Measurements from ENCODE around the gene MAPK8IP3.
A peak's percentile ranks its signal among the peaks of the same experiment; 100 is the strongest.
"Not testable (repeated sequence)": the region's sequence is repeated elsewhere in the genome, so short reads cannot be mapped to it uniquely, and the experiment has no call there.

The MAPK8IP3 gene

GRCh38 chr16:1712791-1713261, 6.8 kb downstream of the MAPK8IP3 start:
- TF ChIP-seq CTCF (IDR thresholded peaks at IDR 0.05; ENCODE audit: low read depth, low read length), result no peak
- no peak for DNase-seq (ENCODE audit: extremely low read depth, low read depth)

GRCh38 chr16:1713331-1713730, 7.3 kb downstream of the MAPK8IP3 start:
- no peak for DNase-seq (ENCODE audit: extremely low read depth, low read depth)
- TF ChIP-seq CTCF (IDR thresholded peaks at IDR 0.05; ENCODE audit: low read depth, low read length), result no peak

- no peak for DNase-seq (ENCODE audit: extremely low read depth, low read depth)
- TF ChIP-seq CTCF (IDR thresholded peaks at IDR 0.05; ENCODE audit: low read depth, low read length), result no peak
Observed at GRCh38 chr16:1713933-1714332, 7.9 kb downstream of the MAPK8IP3 start.

- TF ChIP-seq CTCF (IDR thresholded peaks at IDR 0.05; ENCODE audit: low read depth, low read length), result no peak
- no peak for DNase-seq (ENCODE audit: extremely low read depth, low read depth)
Observed at GRCh38 chr16:1715220-1715619, 9.2 kb downstream of the MAPK8IP3 start.

GRCh38 chr16:1718236-1718635, 12.2 kb downstream of the MAPK8IP3 start:
- not testable (repeated sequence) for DNase-seq (ENCODE audit: extremely low read depth, low read depth)

- DNase-seq (ENCODE audit: extremely low read depth, low read depth), result not testable (repeated sequence)
Observed at GRCh38 chr16:1719559-1720229, 13.7 kb downstream of the MAPK8IP3 start.

GRCh38 chr16:1721372-1721771, 15.4 kb downstream of the MAPK8IP3 start:
- DNase-seq (ENCODE audit: extremely low read depth, low read depth), result no peak
- TF ChIP-seq CTCF (IDR thresholded peaks at IDR 0.05; ENCODE audit: low read depth, low read length), result no peak

GRCh38 chr16:1723450-1724147, 17.6 kb downstream of the MAPK8IP3 start:
- TF ChIP-seq CTCF (IDR thresholded peaks at IDR 0.05; ENCODE audit: low read depth, low read length), result peak; percentile 80
- no peak for DNase-seq (ENCODE audit: extremely low read depth, low read depth)

Data from AG09319 (cell line).